HepG2 (cell line): ENCODE data around the gene KANSL1. TPM values are rescaled to one million over a fixed set of nuclear protein-coding genes. Genes with fewer than 3 reads are reported as not detected.
A peak's percentile ranks its signal among the peaks of the same experiment; 100 is the strongest.

ENCODE experiments used
- CENPX ChIP-seq: sonication (generic); formaldehyde crosslinking; IDR thresholded peaks from 2 replicates; pipeline ENCODE4 v1.9.0; 2021; ENCODE audit warnings: mild to moderate bottlenecking, missing genetic modification reagents, moderate library complexity
- CHD4 ChIP-seq: fragments of 200-600 bp; sonication (generic); IDR thresholded peaks from 2 replicates; pipeline ENCODE4 v1.7.0; 2017; ENCODE audit warnings: mild to moderate bottlenecking, low read length, borderline replicate concordance
- DRAP1 ChIP-seq: IDR thresholded peaks from 2 replicates; pipeline ENCODE4 v1.6.1; 2016; ENCODE audit warnings: missing genetic modification reagents, missing compliant biosample characterization
- E2F1 ChIP-seq: sonication (generic); formaldehyde crosslinking; IDR thresholded peaks from 2 replicates; pipeline ENCODE4 v1.5.0; 2020; ENCODE audit warnings: missing genetic modification reagents
- FOSL2 ChIP-seq: sonication (generic); formaldehyde crosslinking; IDR thresholded peaks from 2 replicates; pipeline ENCODE4 v1.4.0; 2020; ENCODE audit warnings: missing genetic modification reagents
- HDAC2 ChIP-seq: sonication (generic); formaldehyde crosslinking; IDR thresholded peaks from 2 replicates; pipeline ENCODE4 v1.4.0; 2020; ENCODE audit warnings: missing genetic modification reagents
- KDM6A ChIP-seq: IDR thresholded peaks from 2 replicates; pipeline ENCODE4 v1.6.1; 2016; ENCODE audit warnings: low read depth
- MAF1 ChIP-seq: sonication (generic); formaldehyde crosslinking; IDR thresholded peaks from 2 replicates; pipeline ENCODE4 v1.5.0; 2020; ENCODE audit warnings: missing genetic modification reagents, borderline replicate concordance
- MEIS1 ChIP-seq: sonication (generic); formaldehyde crosslinking; IDR thresholded peaks from 2 replicates; pipeline ENCODE4 v1.9.0; 2021; ENCODE audit warnings: mild to moderate bottlenecking, missing genetic modification reagents, moderate library complexity, borderline replicate concordance
- RFXANK ChIP-seq: IDR thresholded peaks from 2 replicates; pipeline ENCODE4 v1.6.1; 2016
- SIN3A ChIP-seq: IDR thresholded peaks from 2 replicates; pipeline ENCODE4 v1.6.1; 2011; ENCODE audit warnings: low read depth, mild to moderate bottlenecking, control low read depth, low read length, borderline replicate concordance
- SOX5 ChIP-seq: IDR thresholded peaks from 2 replicates; pipeline ENCODE4 v1.6.1; 2016; ENCODE audit warnings: borderline replicate concordance
- STAT6 ChIP-seq: sonication (generic); formaldehyde crosslinking; IDR thresholded peaks from 2 replicates; pipeline ENCODE4 v1.4.0; 2020; ENCODE audit warnings: missing genetic modification reagents, mild to moderate bottlenecking, borderline replicate concordance
- THYN1 ChIP-seq: sonication (generic); formaldehyde crosslinking; IDR thresholded peaks from 2 replicates; pipeline ENCODE4 v1.8.1; 2023; ENCODE audit warnings: low read depth, mild to moderate bottlenecking, moderate library complexity, missing genetic modification reagents, borderline replicate concordance
- WIZ ChIP-seq: sonication (generic); formaldehyde crosslinking; IDR thresholded peaks from 2 replicates; pipeline ENCODE4 v1.5.1; 2020; ENCODE audit warnings: mild to moderate bottlenecking, missing genetic modification reagents
- ZFP41 ChIP-seq: sonication (generic); formaldehyde crosslinking; IDR thresholded peaks from 2 replicates; pipeline ENCODE4 v1.4.0; 2020; ENCODE audit warnings: mild to moderate bottlenecking, missing genetic modification reagents, borderline replicate concordance
- ZFY ChIP-seq: sonication (generic); formaldehyde crosslinking; IDR thresholded peaks from 2 replicates; pipeline ENCODE4 v1.4.0; 2020; ENCODE audit warnings: missing genetic modification reagents
- ZNF350 ChIP-seq: sonication (generic); formaldehyde crosslinking; IDR thresholded peaks from 2 replicates; pipeline ENCODE4 v1.4.0; 2020; ENCODE audit warnings: mild to moderate bottlenecking, low read depth, missing genetic modification reagents, borderline replicate concordance
- ZNF580 ChIP-seq: IDR thresholded peaks from 2 replicates; pipeline ENCODE4 v1.6.1; 2016; ENCODE audit warnings: low read depth, borderline replicate concordance
- ZNF674 ChIP-seq: sonication (generic); formaldehyde crosslinking; IDR thresholded peaks from 2 replicates; pipeline ENCODE4 v1.5.0; 2020; ENCODE audit warnings: low read depth, mild to moderate bottlenecking, missing genetic modification reagents
- ZNF770 ChIP-seq: sonication (generic); formaldehyde crosslinking; IDR thresholded peaks from 2 replicates; pipeline ENCODE4 v1.5.0; 2020; ENCODE audit warnings: mild to moderate bottlenecking, missing genetic modification reagents
- ZNF788 ChIP-seq: sonication (generic); formaldehyde crosslinking; IDR thresholded peaks from 2 replicates; pipeline ENCODE4 v1.5.0; 2020; ENCODE audit warnings: mild to moderate bottlenecking, missing genetic modification reagents, borderline replicate concordance
- ZSCAN30 ChIP-seq: sonication (generic); formaldehyde crosslinking; IDR thresholded peaks from 2 replicates; pipeline ENCODE4 v1.5.0; 2020; ENCODE audit warnings: mild to moderate bottlenecking, missing genetic modification reagents
- polyA plus RNA-seq, 8 experiments: library from polyadenylated mRNA; depleted of rRNA in 3 of 8; stranded (reverse) in 7 of 8; unstranded in 1 of 8; fragments of >200 nt; fragmentation: Illumina TruSeq in 4 of 8; extraction: Trizol in 4 of 8; gene quantifications; 2 replicates each; pipeline versions ENCODE4 v1.2.1 to v1.2.3, GENCODE V29; 2011 to 2016; ENCODE audit warnings: low read depth in 4 of 8, missing spikeins in 1 of 8, mixed read lengths in 1 of 8; ENCODE audit not compliant: insufficient read depth in 1 of 8
- total RNA-seq, 5 experiments: library from RNA; depleted of rRNA; stranded (reverse); fragments of >200 nt; fragmentation: Illumina TruSeq; extraction: Trizol; gene quantifications; 2 replicates each; pipeline ENCODE4 v1.2.3, GENCODE V29; 2016; ENCODE audit warnings: low read depth in 1 of 5

Gene KANSL1
- total and polyA plus RNA-seq, 2 of the 13 experiments (the other 11 are each of a cell fraction or from before 2014, with no cell fraction given): 24.0 to 59.6 TPM

GRCh38 chr17:46191322-46192188, 1.7 kb downstream of the KANSL1 start (continued):
- TF ChIP-seq THYN1 (CRISPR knock-in tag) (no peak), ZNF770 (CRISPR knock-in tag) (peak; percentile 3; the same call in 1 of the 2 replicates), WIZ (no peak), ZNF580 (CRISPR knock-in tag) (no peak), CENPX (CRISPR knock-in tag) (no peak), STAT6 (CRISPR knock-in tag) (0 out of 2 replicates have a peak, but pooled peaks have one; percentile 66), ZSCAN30 (CRISPR knock-in tag) (0 out of 2 replicates have a peak, but pooled peaks have one; percentile 38), FOSL2 (CRISPR knock-in tag) (peak; percentile 14; the same call in 1 of the 2 replicates), MEIS1 (CRISPR knock-in tag) (no peak), ZFP41 (CRISPR knock-in tag) (no peak), RFXANK (no peak), SOX5 (peak; percentile 23; the same call in 1 of the 2 replicates), ZNF350 (CRISPR knock-in tag) (no peak), ZNF674 (CRISPR knock-in tag) (no peak), CHD4 (peak; percentile 40; the same call in 1 of the 2 replicates), KDM6A (CRISPR knock-in tag) (no peak), ZNF788 (CRISPR knock-in tag) (no peak), HDAC2 (CRISPR knock-in tag) (peak; percentile 20; the same call in 1 of the 2 replicates), MAF1 (CRISPR knock-in tag) (no peak), ZFY (CRISPR knock-in tag) (no peak), DRAP1 (CRISPR knock-in tag) (0 out of 2 replicates have a peak, but pooled peaks have one; percentile 27), E2F1 (CRISPR knock-in tag) (0 out of 2 replicates have a peak, but pooled peaks have one; percentile 35), SIN3A (0 out of 2 replicates have a peak, but pooled peaks have one; percentile 81)
